GM04503 (cell line): ENCODE data around the gene ANKEF1.

Experiments
- DNase-seq: peaks from one replicate; pipeline ENCODE4 v3.0.0-alpha.2; 2012; ENCODE audit warnings: low read depth

The ANKEF1 gene

DNA sequence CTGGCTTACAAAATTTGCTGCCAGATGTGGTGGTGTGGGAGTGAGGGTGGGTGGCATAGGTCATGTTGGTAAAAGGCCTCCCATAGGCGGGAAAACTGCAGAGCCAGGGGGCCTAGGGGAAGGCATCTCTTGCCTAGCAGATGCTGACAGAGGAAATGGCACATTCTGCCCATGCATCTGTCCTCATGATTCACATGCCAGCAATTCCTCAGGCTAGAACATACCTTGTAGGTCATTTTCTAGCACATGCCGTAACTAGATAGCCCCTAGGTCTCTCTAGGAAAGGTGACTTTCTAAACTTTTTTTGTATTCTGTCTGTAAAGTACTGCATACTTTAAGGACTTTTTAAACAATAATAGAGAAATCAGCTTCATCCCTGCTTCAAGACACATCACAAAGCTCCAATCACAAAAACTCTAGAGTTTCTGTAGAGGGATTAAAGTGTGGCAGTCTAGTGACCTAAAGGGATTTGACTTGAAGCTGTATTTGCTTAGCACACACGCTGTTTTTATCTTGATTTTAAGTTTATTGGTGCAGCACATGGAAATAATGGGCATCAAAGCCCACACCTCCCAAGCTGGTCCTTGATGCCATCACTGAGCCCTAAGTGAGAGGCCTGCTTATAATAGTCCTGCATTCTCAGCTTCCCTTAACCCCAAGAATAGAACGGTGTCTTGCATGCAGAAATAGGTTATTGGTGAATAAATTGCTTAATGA is 55.2 kb downstream of the ANKEF1 start:
- no peak for DNase-seq

DNA sequence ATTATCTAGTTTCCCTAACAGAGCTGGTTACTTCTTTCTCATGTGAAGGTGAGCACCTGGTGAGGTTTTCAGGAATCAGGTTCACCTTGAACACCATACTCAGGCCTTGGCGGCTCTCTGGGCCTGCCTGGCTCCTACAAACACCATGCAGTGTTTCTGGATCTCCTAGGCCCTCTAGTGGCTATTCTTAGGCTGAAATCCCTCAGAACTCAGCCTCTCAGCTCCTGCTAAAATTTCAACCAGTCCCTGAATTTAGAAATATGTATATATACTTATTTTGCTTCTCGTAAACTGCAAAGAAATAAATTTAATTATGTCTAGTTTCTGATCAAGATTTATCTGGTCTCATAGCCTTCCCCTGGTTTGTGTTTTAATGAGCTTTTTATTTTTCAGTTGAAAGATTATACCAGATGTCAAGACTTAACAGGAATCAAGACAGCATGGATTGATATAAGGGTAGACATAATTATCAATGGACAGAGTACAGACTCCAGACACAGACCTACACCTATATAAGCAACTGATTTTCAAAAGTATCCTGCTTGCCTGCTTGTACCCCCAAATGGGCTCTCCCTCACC is 55.9 kb downstream of the ANKEF1 start:
- DNase-seq = no peak

DNA sequence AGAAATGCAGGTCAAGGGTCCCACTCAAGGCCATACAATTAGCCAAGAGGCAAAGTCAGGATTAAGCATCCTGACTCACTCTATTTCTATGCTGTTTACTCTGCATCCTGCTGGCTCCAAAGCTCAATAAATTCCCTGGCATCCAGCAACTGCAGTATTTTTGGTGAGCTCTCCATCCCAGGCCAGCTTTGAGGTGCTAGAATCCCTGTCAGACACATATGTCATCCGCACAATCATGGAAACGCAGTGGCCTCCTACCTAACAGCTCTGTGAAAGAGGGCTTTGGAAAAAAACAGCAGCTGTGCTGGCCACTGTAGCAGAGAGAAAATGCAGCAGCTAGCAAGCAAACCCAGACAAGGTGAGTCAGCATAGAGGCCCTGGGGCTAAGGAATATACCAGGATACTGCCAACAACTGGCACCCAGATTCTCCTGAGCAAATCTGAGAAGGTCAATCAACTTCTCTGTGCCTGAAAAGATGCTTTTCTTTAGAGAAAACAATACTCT is 58.4 kb downstream of the ANKEF1 start:
- peak; percentile 54 for DNase-seq

DNA sequence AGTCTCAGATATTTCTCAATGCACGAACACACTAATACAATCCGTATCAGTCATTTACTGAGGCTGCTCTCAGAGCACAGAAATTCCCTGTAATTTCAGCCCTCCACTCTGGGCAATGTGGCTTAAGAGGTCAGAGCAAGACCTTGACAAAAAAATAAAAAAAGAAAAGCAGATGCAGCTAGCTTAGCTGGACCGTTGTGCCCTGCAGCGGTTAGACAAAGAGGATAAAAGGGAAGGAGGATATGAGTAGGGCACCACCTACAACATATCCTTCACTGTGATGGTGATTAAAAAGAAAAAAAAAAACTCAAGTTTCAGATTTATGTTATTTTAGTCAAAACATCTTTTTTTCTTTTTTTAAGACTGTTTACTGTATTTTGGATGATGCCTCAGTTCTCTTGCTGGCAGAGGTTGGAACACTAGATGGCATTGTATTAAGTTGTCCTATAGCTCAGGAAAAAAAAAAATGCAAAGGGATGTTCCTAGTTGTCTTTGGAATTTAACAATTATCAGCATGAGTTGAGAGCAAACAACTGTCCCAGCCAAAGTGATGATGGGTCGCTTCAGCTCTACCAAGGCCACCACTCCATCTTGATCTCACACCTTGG is 59.9 kb downstream of the ANKEF1 start:
- DNase-seq = no peak

DNA sequence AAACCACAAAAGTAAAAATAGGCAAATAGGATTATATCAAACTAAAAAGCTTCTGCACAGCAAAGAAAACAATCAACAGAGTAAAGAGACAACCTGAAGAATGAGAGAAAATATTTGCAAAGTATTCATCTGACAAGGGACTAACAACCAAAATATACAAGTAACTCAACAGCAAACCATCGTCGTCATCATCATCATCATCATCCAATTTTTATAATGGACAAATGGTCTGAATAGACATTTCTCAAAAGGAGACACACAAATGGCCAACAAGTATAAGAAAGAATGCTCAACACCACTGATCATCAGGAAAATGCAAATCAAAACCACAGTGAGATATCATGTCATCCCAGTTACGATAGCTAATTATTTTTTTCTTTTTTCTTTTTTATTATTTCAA is 62.0 kb downstream of the ANKEF1 start:
- no peak for DNase-seq

DNA sequence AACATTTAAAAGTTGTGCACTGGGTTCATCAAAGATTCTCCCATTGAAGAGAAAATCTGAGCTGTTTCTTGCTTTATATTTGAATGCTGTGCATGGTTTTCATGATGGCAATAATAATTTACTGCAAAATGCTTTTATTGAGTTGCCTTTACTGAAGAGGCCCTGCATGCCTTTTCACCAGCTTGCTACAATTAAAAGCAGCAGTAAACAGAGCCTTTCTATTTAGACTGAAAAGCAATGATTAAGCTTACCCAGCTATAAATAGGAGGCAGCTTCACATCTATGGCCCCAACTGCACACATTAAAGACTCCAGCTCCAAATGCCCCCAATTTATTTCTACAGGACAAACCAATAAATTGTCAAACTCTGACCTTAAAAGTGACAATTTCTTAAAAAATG is 70.3 kb downstream of the ANKEF1 start:
- DNase-seq = no peak
